Activated CD4-positive, CD25-positive, alpha-beta regulatory T cell treated with anti-CD3 and anti-CD28 coated beads, Interleukin-2, amount 50 U/mL, for 72 hours (primary cell): Measurements from ENCODE around the gene CST7.

ENCODE experiments used
- DNase-seq: peaks from one replicate; pipeline ENCODE4 v3.0.0; 2021

The CST7 gene

GRCh38 chr20:24966317-24967012 lies 17.4 kb downstream of the CST7 start:
- DNase-seq, result no peak

GRCh38 chr20:24968278-24968800 lies 19.3 kb downstream of the CST7 start:
- DNase-seq, result no peak

- DNase-seq, result no peak
Observed at GRCh38 chr20:24969186-24970029, 20.3 kb downstream of the CST7 start.

- DNase-seq, result no peak
Observed at GRCh38 chr20:24970030-24970553, 21.0 kb downstream of the CST7 start.

- DNase-seq, result no peak
Observed at GRCh38 chr20:24970754-24971153, 21.7 kb downstream of the CST7 start.

- no peak for DNase-seq
Observed at GRCh38 chr20:24971376-24972101, 22.5 kb downstream of the CST7 start.

- no peak for DNase-seq
Observed at GRCh38 chr20:24972341-24972740, 23.3 kb downstream of the CST7 start.

GRCh38 chr20:24977336-24977735 lies 28.3 kb downstream of the CST7 start:
- no peak for DNase-seq

- no peak for DNase-seq
Observed at GRCh38 chr20:24977797-24978196, 28.7 kb downstream of the CST7 start.

GRCh38 chr20:24978513-24978912 lies 29.4 kb downstream of the CST7 start:
- no peak for DNase-seq

GRCh38 chr20:24979036-24979960 lies 30.2 kb downstream of the CST7 start:
- DNase-seq, result no peak

GRCh38 chr20:24980291-24981053 lies 31.4 kb downstream of the CST7 start:
- DNase-seq, result peak; percentile 8

GRCh38 chr20:24981282-24981681 lies 32.2 kb downstream of the CST7 start:
- peak; percentile 5 for DNase-seq

GRCh38 chr20:24981790-24982189 lies 32.7 kb downstream of the CST7 start:
- peak; percentile 4 for DNase-seq

GRCh38 chr20:24983896-24984295 lies 34.8 kb downstream of the CST7 start:
- no peak for DNase-seq

GRCh38 chr20:24984961-24985640 lies 36.0 kb downstream of the CST7 start:
- DNase-seq, result no peak

GRCh38 chr20:24985802-24986201 lies 36.7 kb downstream of the CST7 start:
- DNase-seq, result peak; percentile 1

GRCh38 chr20:24986436-24987015 lies 37.5 kb downstream of the CST7 start:
- DNase-seq, result peak; percentile 7

GRCh38 chr20:24987244-24987643 lies 38.2 kb downstream of the CST7 start:
- DNase-seq, result peak; percentile 14
